Measurements from ENCODE around the gene ADM.

ADM gene

GRCh38 chr11:10287140-10287539 lies 17.7 kb upstream of the ADM start:
- no peak overlapping the region for H3K4me3 ChIP-seq
- DNase-seq (ENCODE audit: low read depth, low spot score), result no peak
- no peaks in the 10 kb centered on the region for H3K36me3 ChIP-seq (ENCODE audit: insufficient read depth, low read length)
- H3K27ac ChIP-seq, result no peak overlapping the region
- no peaks in the 10 kb centered on the region for H3K9me3 ChIP-seq (ENCODE audit: low read depth, low read length)
- TF ChIP-seq FOXP2 (optimal IDR thresholded peaks at IDR 0.05; ENCODE audit: control extremely low read depth, extremely low read length, insufficient read depth) (no peak), EZH2 (IDR thresholded peaks at IDR 0.05) (no peak), POLR2AphosphoS5 (IDR thresholded peaks at IDR 0.05; ENCODE audit: borderline replicate concordance, low read depth, low read length) (no peak)
- no peak overlapping the region for H3K9ac ChIP-seq (ENCODE audit: insufficient read length)

- TF ChIP-seq EZH2 (IDR thresholded peaks at IDR 0.05) (no peak), POLR2AphosphoS5 (IDR thresholded peaks at IDR 0.05; ENCODE audit: borderline replicate concordance, low read depth, low read length) (no peak), FOXP2 (optimal IDR thresholded peaks at IDR 0.05; ENCODE audit: control extremely low read depth, extremely low read length, insufficient read depth) (no peak)
- DNase-seq (ENCODE audit: low read depth, low spot score), result no peak
- no peaks in the 10 kb centered on the region for H3K9me3 ChIP-seq (ENCODE audit: low read depth, low read length)
- H3K9ac ChIP-seq (ENCODE audit: insufficient read length), result no peak overlapping the region
- H3K27ac ChIP-seq, result no peak overlapping the region
- H3K4me3 ChIP-seq, result no peak overlapping the region
- no peaks in the 10 kb centered on the region for H3K36me3 ChIP-seq (ENCODE audit: insufficient read depth, low read length)
Measured at GRCh38 chr11:10287766-10288715, 16.8 kb upstream of the ADM start.

- H3K4me3 ChIP-seq, result no peak overlapping the region
- H3K9ac ChIP-seq (ENCODE audit: insufficient read length), result no peak overlapping the region
- no peak for DNase-seq (ENCODE audit: low read depth, low spot score)
- TF ChIP-seq FOXP2 (optimal IDR thresholded peaks at IDR 0.05; ENCODE audit: control extremely low read depth, extremely low read length, insufficient read depth), result no peak
- TF ChIP-seq EZH2 (IDR thresholded peaks at IDR 0.05), result no peak
- TF ChIP-seq POLR2AphosphoS5 (IDR thresholded peaks at IDR 0.05; ENCODE audit: borderline replicate concordance, low read depth, low read length), result no peak
- H3K36me3 ChIP-seq (ENCODE audit: insufficient read depth, low read length), result no peaks in the 10 kb centered on the region
- no peak overlapping the region for H3K27ac ChIP-seq
- H3K9me3 ChIP-seq (ENCODE audit: low read depth, low read length), result no peaks in the 10 kb centered on the region
Measured at GRCh38 chr11:10288881-10289764, 15.8 kb upstream of the ADM start.

- Histone ChIP-seq H3K9me3 (ENCODE audit: low read depth, low read length) (no peaks in the 10 kb centered on the region), H3K4me3 (peak overlapping the region; percentile 33; the same call in 1 of the 2 replicates), H3K36me3 (ENCODE audit: insufficient read depth, low read length) (no peaks in the 10 kb centered on the region), H3K9ac (ENCODE audit: insufficient read length) (no peak overlapping the region), H3K27ac (no peak overlapping the region)
- TF ChIP-seq FOXP2 (optimal IDR thresholded peaks at IDR 0.05; ENCODE audit: control extremely low read depth, extremely low read length, insufficient read depth) (no peak), POLR2AphosphoS5 (IDR thresholded peaks at IDR 0.05; ENCODE audit: borderline replicate concordance, low read depth, low read length) (no peak), EZH2 (IDR thresholded peaks at IDR 0.05) (no peak)
- no peak for DNase-seq (ENCODE audit: low read depth, low spot score)
Measured at GRCh38 chr11:10289765-10290380, 15.0 kb upstream of the ADM start.

- no peaks in the 10 kb centered on the region for H3K36me3 ChIP-seq (ENCODE audit: insufficient read depth, low read length)
- TF ChIP-seq EZH2 (IDR thresholded peaks at IDR 0.05), result no peak
- no peak for TF ChIP-seq FOXP2 (optimal IDR thresholded peaks at IDR 0.05; ENCODE audit: control extremely low read depth, extremely low read length, insufficient read depth)
- no peak for TF ChIP-seq POLR2AphosphoS5 (IDR thresholded peaks at IDR 0.05; ENCODE audit: borderline replicate concordance, low read depth, low read length)
- no peak for DNase-seq (ENCODE audit: low read depth, low spot score)
- H3K9ac ChIP-seq (ENCODE audit: insufficient read length), result no peak overlapping the region
- H3K4me3 ChIP-seq, result no peak overlapping the region; the same call in 1 of the 2 replicates
- H3K27ac ChIP-seq, result no peak overlapping the region
- H3K9me3 ChIP-seq (ENCODE audit: low read depth, low read length), result no peaks in the 10 kb centered on the region; the same call in 1 of the 2 replicates
Measured at GRCh38 chr11:10291801-10292638, 12.9 kb upstream of the ADM start.

GRCh38 chr11:10293423-10294289 lies 11.2 kb upstream of the ADM start, which contains the start of gene SBF2:
Gene SBF2, minus strand, starts transcription at chr11:10294219. Its CDS starts 150 bp downstream, at chr11:10294069.
- TF ChIP-seq EZH2 (IDR thresholded peaks at IDR 0.05) (no peak), FOXP2 (optimal IDR thresholded peaks at IDR 0.05; ENCODE audit: control extremely low read depth, extremely low read length, insufficient read depth) (no peak), POLR2AphosphoS5 (IDR thresholded peaks at IDR 0.05; ENCODE audit: borderline replicate concordance, low read depth, low read length) (no peak)

More at GRCh38 chr11:10293423-10294289, 11.2 kb upstream of the ADM start, which contains the start of gene SBF2:
- no peaks in the 10 kb centered on the region for H3K36me3 ChIP-seq (ENCODE audit: insufficient read depth, low read length)
- H3K27ac ChIP-seq, result peak within 1 kb of the TSS; percentile 98
- peak within 1 kb of the TSS; percentile 95 for H3K9ac ChIP-seq (ENCODE audit: insufficient read length)
- H3K9me3 ChIP-seq (ENCODE audit: low read depth, low read length), result no peaks in the 10 kb centered on the region; the same call in 1 of the 2 replicates
- DNase-seq (ENCODE audit: low read depth, low spot score), result no peak
- peak within 1 kb of the TSS; percentile 100 for H3K4me3 ChIP-seq
